NOMO-1 treated with dmso at 0.1 percent for 144 hours (cell line): ENCODE results near the gene DSCAM.
"Not testable (repeated sequence)": the region's sequence is repeated elsewhere in the genome, so short reads cannot be mapped to it uniquely, and the experiment has no call there.

ENCODE experiments used
- DNase-seq: peaks from one replicate; lab custom pipeline; 2025; ENCODE audit not compliant: unreplicated experiment; lab: John Stamatoyannopoulos, UW

DSCAM gene

GRCh38 chr21:40337981-40338380 lies 509.0 kb downstream of the DSCAM start:
- DNase-seq: no peak

- no peak for DNase-seq
Observed at GRCh38 chr21:40335704-40336103, 511.3 kb downstream of the DSCAM start.

- no peak for DNase-seq
Observed at GRCh38 chr21:40334159-40334558, 512.8 kb downstream of the DSCAM start.

- no peak for DNase-seq
Observed at GRCh38 chr21:40333731-40334130, 513.2 kb downstream of the DSCAM start.

- DNase-seq: no peak
Observed at GRCh38 chr21:40331804-40332203, 515.2 kb downstream of the DSCAM start.

- DNase-seq: no peak
Observed at GRCh38 chr21:40331172-40331571, 515.8 kb downstream of the DSCAM start.

GRCh38 chr21:40324389-40324788 lies 522.6 kb downstream of the DSCAM start:
- no peak for DNase-seq

GRCh38 chr21:40320718-40321117 lies 526.2 kb downstream of the DSCAM start:
- DNase-seq: not testable (repeated sequence)

GRCh38 chr21:40318371-40318770 lies 528.6 kb downstream of the DSCAM start:
- no peak for DNase-seq

- DNase-seq: no peak
Observed at GRCh38 chr21:40316104-40316503, 530.9 kb downstream of the DSCAM start.

- no peak for DNase-seq
Observed at GRCh38 chr21:40315626-40316025, 531.3 kb downstream of the DSCAM start.

GRCh38 chr21:40313260-40313659 lies 533.7 kb downstream of the DSCAM start:
- DNase-seq: no peak

GRCh38 chr21:40300300-40300699 lies 546.7 kb downstream of the DSCAM start:
- DNase-seq: no peak

- no peak for DNase-seq
Observed at GRCh38 chr21:40299451-40299850, 547.5 kb downstream of the DSCAM start.

- DNase-seq: no peak
Observed at GRCh38 chr21:40294345-40294744, 552.6 kb downstream of the DSCAM start.

- no peak for DNase-seq
Observed at GRCh38 chr21:40291560-40291959, 555.4 kb downstream of the DSCAM start.

- DNase-seq: no peak
Observed at GRCh38 chr21:40284409-40284808, 562.5 kb downstream of the DSCAM start.

GRCh38 chr21:40282912-40283886 lies 563.8 kb downstream of the DSCAM start:
- no peak for DNase-seq

- DNase-seq: no peak
Observed at GRCh38 chr21:40278345-40278744, 568.6 kb downstream of the DSCAM start.

GRCh38 chr21:40276001-40276400 lies 571.0 kb downstream of the DSCAM start:
- DNase-seq: no peak

GRCh38 chr21:40272037-40272436 lies 574.9 kb downstream of the DSCAM start:
- DNase-seq: no peak

GRCh38 chr21:40271164-40271563 lies 575.8 kb downstream of the DSCAM start:
- no peak for DNase-seq

GRCh38 chr21:40270047-40270446 lies 576.9 kb downstream of the DSCAM start:
- DNase-seq: no peak
